Neural progenitor cell (in vitro differentiated cells): ENCODE measurements around the gene ZBP1. TPM values are rescaled to one million over a fixed set of nuclear protein-coding genes. Genes with fewer than 3 reads are reported as not detected.

Experiments
- DNase-seq: peaks from one replicate; pipeline ENCODE4 v3.0.0-alpha.2; 2016; ENCODE audit warnings: low spot score
- H2AFZ ChIP-seq: fragments of 200-600 bp; sonication (generic); replicated peaks from 2 replicates; pipeline ENCODE4 v1.6.1; 2016; ENCODE audit warnings: antibody characterized with exemption
- H3F3A ChIP-seq: fragments of 200-600 bp; sonication (generic); 2 replicates; pipeline ENCODE4 v1.6.1; 2016; ENCODE audit warnings: antibody characterized with exemption, low read depth
- H3K27ac ChIP-seq: fragments of 200-600 bp; sonication (generic); 2 replicates; pipeline ENCODE4 v1.5.1; 2016; ENCODE audit warnings: mild to moderate bottlenecking
- H3K27me3 ChIP-seq: fragments of 200-600 bp; sonication (generic); 2 replicates; pipeline ENCODE4 v1.6.1; 2016; ENCODE audit warnings: mild to moderate bottlenecking, moderate library complexity
- H3K36me3 ChIP-seq: fragments of 200-600 bp; sonication (generic); 2 replicates; pipeline ENCODE4 v1.5.1; 2016
- H3K4me1 ChIP-seq: fragments of 200-600 bp; sonication (generic); 2 replicates; pipeline ENCODE4 v1.6.1; 2016; ENCODE audit warnings: mixed run types
- H3K4me2 ChIP-seq: fragments of 200-600 bp; sonication (generic); 2 replicates; pipeline ENCODE4 v1.6.1; 2016
- H3K4me3 ChIP-seq: fragments of 200-600 bp; sonication (generic); 2 replicates; pipeline ENCODE4 v1.5.1; 2016
- H3K79me2 ChIP-seq: fragments of 200-600 bp; sonication (generic); 2 replicates; pipeline ENCODE4 v1.6.1; 2016; ENCODE audit warnings: low read depth
- H3K9ac ChIP-seq: fragments of 200-600 bp; sonication (generic); 2 replicates; pipeline ENCODE4 v1.6.1; 2016
- H3K9me3 ChIP-seq: fragments of 200-600 bp; sonication (generic); 2 replicates; pipeline ENCODE4 v1.5.1; 2016; ENCODE audit warnings: low read depth
- H4K20me1 ChIP-seq: fragments of 200-600 bp; sonication (generic); 2 replicates; pipeline ENCODE4 v1.6.1; 2016; ENCODE audit warnings: low read depth
- H3K27ac Mint-ChIP-seq: 3 replicates; pipeline ENCODE4 v1.8.0; 2021; ENCODE audit warnings: mixed read lengths
- H3K27me3 Mint-ChIP-seq: 2 replicates; pipeline ENCODE4 v1.8.0; 2022; ENCODE audit warnings: low read depth, mild to moderate bottlenecking, inconsistent platforms, moderate library complexity, mixed read lengths; ENCODE audit not compliant: insufficient read depth
- H3K36me3 Mint-ChIP-seq: 3 replicates; pipeline ENCODE4 v1.8.0; 2021; ENCODE audit warnings: mixed read lengths
- H3K4me1 Mint-ChIP-seq: 3 replicates; pipeline ENCODE4 v1.8.0; 2021; ENCODE audit warnings: mixed read lengths
- H3K4me3 Mint-ChIP-seq: 3 replicates; pipeline ENCODE4 v1.8.0; 2021; ENCODE audit warnings: mild to moderate bottlenecking, moderate library complexity, mixed read lengths
- H3K9me3 Mint-ChIP-seq: 3 replicates; pipeline ENCODE4 v1.8.0; 2020; ENCODE audit warnings: mixed read lengths
- CTCF ChIP-seq: fragments of 200-600 bp; sonication (generic); IDR thresholded peaks from 2 replicates; pipeline ENCODE4 v1.5.1; 2017; ENCODE audit warnings: antibody characterized with exemption, mild to moderate bottlenecking
- EZH2 ChIP-seq: fragments of 200-600 bp; sonication (generic); IDR thresholded peaks from 2 replicates; pipeline ENCODE4 v1.6.1; 2017; ENCODE audit warnings: antibody characterized with exemption, mild to moderate bottlenecking, moderate library complexity
- EZH2phosphoT487 ChIP-seq: fragments of 200-600 bp; sonication (generic); IDR thresholded peaks from 2 replicates; pipeline ENCODE4 v1.6.1; 2017; ENCODE audit warnings: antibody characterized with exemption
- total RNA-seq: library from RNA; depleted of rRNA; stranded (reverse); fragments of >200 nt; gene quantifications from 2 replicates; pipeline ENCODE4 v1.2.3, GENCODE V29; 2015; ENCODE audit warnings: low replicate concordance

The ZBP1 gene
- total RNA-seq, 1 donor from 2014 or later, result not detected

- peaks cover 8% of the 10 kb centered on the region for H3K36me3 Mint-ChIP-seq
- Histone ChIP-seq H3K79me2 (no peaks in the 10 kb centered on the region), H3K4me2 (no peak overlapping the region), H3F3A (no peaks in the 10 kb centered on the region), H4K20me1 (no peaks in the 10 kb centered on the region), H3K9me3 (no peaks in the 10 kb centered on the region), H3K9ac (no peak overlapping the region), H3K4me1 (no peaks in the 10 kb centered on the region), H3K4me3 (no peak overlapping the region), H3K36me3 (no peaks in the 10 kb centered on the region), H2AFZ (no peak overlapping the region), H3K27ac (no peak overlapping the region), H3K27me3 (no peaks in the 10 kb centered on the region)
- no peak overlapping the region for H3K4me3 Mint-ChIP-seq
- peaks cover 23% of the 10 kb centered on the region for H3K27me3 Mint-ChIP-seq
- DNase-seq, result no peak
- H3K4me1 Mint-ChIP-seq, result peaks cover 5% of the 10 kb centered on the region
- no peak for TF ChIP-seq EZH2
- no peak for TF ChIP-seq EZH2phosphoT487
- TF ChIP-seq CTCF, result no peak
- H3K27ac Mint-ChIP-seq, result peak overlapping the region; percentile 33
- H3K9me3 Mint-ChIP-seq, result peaks cover 12% of the 10 kb centered on the region
These were observed 29.4 kb upstream of the ZBP1 start for GRCh38 chr20:57649617-57650015.

- H3K79me2 ChIP-seq, result no peaks in the 10 kb centered on the region
- H3K9me3 ChIP-seq, result no peaks in the 10 kb centered on the region
- H3K4me1 Mint-ChIP-seq, result no peaks in the 10 kb centered on the region
- H4K20me1 ChIP-seq, result no peaks in the 10 kb centered on the region
- no peak overlapping the region for H2AFZ ChIP-seq
- peaks cover 19% of the 10 kb centered on the region for H3K27me3 Mint-ChIP-seq
- no peak overlapping the region for H3K4me3 ChIP-seq
- no peak for TF ChIP-seq EZH2
- TF ChIP-seq EZH2phosphoT487, result no peak
- no peak for TF ChIP-seq CTCF
- H3K27me3 ChIP-seq, result no peaks in the 10 kb centered on the region
- no peak overlapping the region for H3K27ac ChIP-seq
- peaks cover 13% of the 10 kb centered on the region for H3K9me3 Mint-ChIP-seq
- no peak overlapping the region for H3K4me2 ChIP-seq
- no peak for DNase-seq
- H3K4me3 Mint-ChIP-seq, result no peak overlapping the region
- H3K36me3 Mint-ChIP-seq, result peaks cover 8% of the 10 kb centered on the region
- no peaks in the 10 kb centered on the region for H3K4me1 ChIP-seq
- H3K9ac ChIP-seq, result no peak overlapping the region
- no peaks in the 10 kb centered on the region for H3F3A ChIP-seq
- peak overlapping the region; percentile 33 for H3K27ac Mint-ChIP-seq
- H3K36me3 ChIP-seq, result no peaks in the 10 kb centered on the region
These were observed 28.8 kb upstream of the ZBP1 start for GRCh38 chr20:57648878-57649616.

- TF ChIP-seq CTCF (no peak), EZH2 (no peak), EZH2phosphoT487 (no peak)
- peaks cover 8% of the 10 kb centered on the region for H3K36me3 Mint-ChIP-seq
- no peaks in the 10 kb centered on the region for H3K9me3 ChIP-seq
- no peak overlapping the region for H2AFZ ChIP-seq
- H3K4me3 ChIP-seq, result no peak overlapping the region
- H3K27me3 ChIP-seq, result no peaks in the 10 kb centered on the region
- H3K9me3 Mint-ChIP-seq, result peaks cover 15% of the 10 kb centered on the region
- no peak overlapping the region for H3K27ac Mint-ChIP-seq
- no peaks in the 10 kb centered on the region for H4K20me1 ChIP-seq
- H3K9ac ChIP-seq, result no peak overlapping the region
- H3F3A ChIP-seq, result no peaks in the 10 kb centered on the region
- no peak for DNase-seq
- no peak overlapping the region for H3K4me2 ChIP-seq
- H3K27ac ChIP-seq, result no peak overlapping the region
- no peaks in the 10 kb centered on the region for H3K36me3 ChIP-seq
- no peaks in the 10 kb centered on the region for H3K4me1 Mint-ChIP-seq
- H3K4me3 Mint-ChIP-seq, result no peak overlapping the region
- H3K4me1 ChIP-seq, result no peaks in the 10 kb centered on the region
- peaks cover 18% of the 10 kb centered on the region for H3K27me3 Mint-ChIP-seq
- H3K79me2 ChIP-seq, result no peaks in the 10 kb centered on the region
These were observed 27.9 kb upstream of the ZBP1 start for GRCh38 chr20:57647933-57648785.
